Thymus (tissue), 11 donors: ENCODE measurements around the gene TRMT1. TPM values are rescaled to one million over a fixed set of nuclear protein-coding genes. Genes with fewer than 3 reads are reported as not detected.

Experiments
- DNase-seq, 9 donors: peaks; one replicate each; pipeline ENCODE4 v3.0.0-alpha.2; 2013; ENCODE audit warnings: low spot score in 9 of 9, low read depth in 6 of 9, missing footprints in 1 of 9
- H3K27ac ChIP-seq, 2 donors: one replicate each; pipeline ENCODE4 v1.5.1; 2013; ENCODE audit warnings: control low read depth in 1 of 2, low read depth in 1 of 2, low read length in 1 of 2, mild to moderate bottlenecking in 1 of 2, moderate library complexity in 1 of 2
- H3K27me3 ChIP-seq, 2 donors: one replicate each; pipeline ENCODE4 v1.5.1; 2013; ENCODE audit warnings: low read length in 1 of 2; ENCODE audit not compliant: control insufficient read depth in 2 of 2, insufficient read depth in 1 of 2
- H3K36me3 ChIP-seq, 2 donors: one replicate each; pipeline ENCODE4 v1.5.1; 2013; ENCODE audit warnings: low read length in 1 of 2, mild to moderate bottlenecking in 1 of 2, moderate library complexity in 1 of 2; ENCODE audit not compliant: control insufficient read depth in 2 of 2, insufficient read depth in 2 of 2
- H3K4me1 ChIP-seq, 2 donors: one replicate each; pipeline ENCODE4 v1.5.1; 2013; ENCODE audit warnings: low read length in 2 of 2; ENCODE audit not compliant: control insufficient read depth in 2 of 2, insufficient read depth in 2 of 2
- H3K4me3 ChIP-seq, 2 donors: one replicate each; pipeline ENCODE4 v1.5.1; 2013; ENCODE audit warnings: low read length in 2 of 2, control low read depth in 1 of 2, mild to moderate bottlenecking in 1 of 2
- H3K9me3 ChIP-seq, 2 donors: one replicate each; pipeline ENCODE4 v1.5.1; 2013; ENCODE audit warnings: low read length in 1 of 2, mild to moderate bottlenecking in 1 of 2; ENCODE audit not compliant: control insufficient read depth in 2 of 2, insufficient read depth in 1 of 2
- WGBS: extraction: QIAGEN DNeasy Blood & Tissue Kit; methylation state at CpG from one replicate; pipeline ENCODE4 v1.1.7; 2013; 5-methylcytosine and 5-hydroxymethylcytosine counted together
- polyA plus RNA-seq: library from polyadenylated mRNA; stranded (reverse); fragments of 200-250 nt; gene quantifications from one replicate; pipeline ENCODE4 v1.2.3, GENCODE V29; 2013
- total RNA-seq: library from RNA; stranded (reverse); fragments of 120-200 nt; gene quantifications from one replicate; pipeline ENCODE4 v1.2.4, GENCODE V29; 2013
- donor health status: healthy.

Gene TRMT1
- total and polyA plus RNA-seq, 2 donors: 20.2 to 69.9 TPM

- no peak overlapping the region for H3K27ac ChIP-seq
- H3K36me3 ChIP-seq: peaks cover 5 to 17% of the 10 kb centered on the region in 2 donors
- no peaks in the 10 kb centered on the region for H3K9me3 ChIP-seq
- peaks cover 14 to 36% of the 10 kb centered on the region in 2 donors for H3K4me1 ChIP-seq
- 96% methylated on average over 9 of the region's 9 CpGs for WGBS
- H3K4me3 ChIP-seq: no peak overlapping the region
- DNase-seq: no peak
- no peaks in the 10 kb centered on the region for H3K27me3 ChIP-seq
These were observed 3.5 kb upstream of the TRMT1 start for GRCh38 chr19:13120031-13120430.

GRCh38 chr19:13119627-13120026 lies 3.1 kb upstream of the TRMT1 start:
- Histone ChIP-seq H3K9me3 (no peaks in the 10 kb centered on the region), H3K36me3 (peaks cover 2 to 17% of the 10 kb centered on the region in 2 donors), H3K27ac (no peak overlapping the region), H3K4me1 (peaks cover 14 to 36% of the 10 kb centered on the region in 2 donors), H3K27me3 (no peaks in the 10 kb centered on the region), H3K4me3 (no peak overlapping the region)
- DNase-seq: no peak
- WGBS: 95% methylated on average over 8 of the region's 8 CpGs

- WGBS: 1% methylated on average over 57 of the region's 57 CpGs
- Histone ChIP-seq H3K4me3 (peak overlapping the region; percentile 86 to 88), H3K4me1 (peaks cover 14 to 36% of the 10 kb centered on the region in 2 donors), H3K9me3 (no peaks in the 10 kb centered on the region), H3K36me3 (peaks cover 3 to 17% of the 10 kb centered on the region in 2 donors), H3K27ac (peak overlapping the region; percentile 37 to 40), H3K27me3 (no peaks in the 10 kb centered on the region)
- peak in 1 of 9 donors; percentile 57 for DNase-seq
These were observed 2.1 kb upstream of the TRMT1 start for GRCh38 chr19:13118424-13119193.

- peaks cover 14 to 36% of the 10 kb centered on the region in 2 donors for H3K4me1 ChIP-seq
- no peaks in the 10 kb centered on the region for H3K9me3 ChIP-seq
- no peaks in the 10 kb centered on the region for H3K27me3 ChIP-seq
- 3% methylated on average over 65 of the region's 65 CpGs for WGBS
- peak within 1 kb of the TSS; percentile 70 to 81 for H3K27ac ChIP-seq
- H3K4me3 ChIP-seq: peak within 1 kb of the TSS; percentile 86 to 88
- H3K36me3 ChIP-seq: peaks cover 4 to 18% of the 10 kb centered on the region in 2 donors
- DNase-seq: peak in 7 of 9 donors; percentile 69 to 93 (median 84)
These were observed 1.4 kb upstream of the TRMT1 start, which contains the start of gene NACC1 for GRCh38 chr19:13117772-13118423. TSS of gene NACC1 (plus strand) at chr19:13118264. CDS start at chr19:13135208, 16,944 bp downstream.

- H3K9me3 ChIP-seq: no peaks in the 10 kb centered on the region
- peaks cover 10 to 19% of the 10 kb centered on the region in 2 donors for H3K36me3 ChIP-seq
- no peaks in the 10 kb centered on the region for H3K27me3 ChIP-seq
- peak overlapping the region; percentile 79 to 88 for H3K4me3 ChIP-seq
- WGBS: 21% methylated on average over 20 of the region's 20 CpGs
- DNase-seq: peak in 1 of 9 donors; percentile 65
- H3K27ac ChIP-seq: peak overlapping the region; percentile 70 to 81
- peaks cover 14 to 36% of the 10 kb centered on the region in 2 donors for H3K4me1 ChIP-seq
These were observed 734 bp upstream of the TRMT1 start for GRCh38 chr19:13117176-13117771.

- Histone ChIP-seq H3K4me1 (peaks cover 14 to 36% of the 10 kb centered on the region in 2 donors), H3K4me3 (peak overlapping the region; percentile 79 to 88), H3K27ac (peak overlapping the region in 1 of 2 donors; percentile 45), H3K36me3 (peaks cover 7 to 10% of the 10 kb centered on the region in 2 donors), H3K27me3 (no peaks in the 10 kb centered on the region), H3K9me3 (no peaks in the 10 kb centered on the region)
- WGBS: 5% methylated on average over 18 of the region's 18 CpGs
- no peak for DNase-seq
These were observed 631 bp downstream of the TRMT1 start for GRCh38 chr19:13115936-13116281.

- no peak overlapping the region for H3K4me3 ChIP-seq
- H3K27me3 ChIP-seq: no peaks in the 10 kb centered on the region
- H3K27ac ChIP-seq: no peak overlapping the region
- H3K9me3 ChIP-seq: no peaks in the 10 kb centered on the region
- DNase-seq: no peak
- WGBS: 99% methylated on average over 10 of the region's 10 CpGs
- peaks cover 21 to 22% of the 10 kb centered on the region in 2 donors for H3K36me3 ChIP-seq
- H3K4me1 ChIP-seq: peaks cover 7 to 20% of the 10 kb centered on the region in 2 donors
These were observed 4.0 kb downstream of the TRMT1 start for GRCh38 chr19:13112555-13112954.

- H3K9me3 ChIP-seq: no peaks in the 10 kb centered on the region
- H3K27me3 ChIP-seq: no peaks in the 10 kb centered on the region
- WGBS: 98% methylated on average over 15 of the region's 15 CpGs
- peaks cover 22% of the 10 kb centered on the region in 2 donors for H3K36me3 ChIP-seq
- H3K4me3 ChIP-seq: no peak overlapping the region
- H3K27ac ChIP-seq: no peak overlapping the region
- H3K4me1 ChIP-seq: peaks cover 0 to under 1% of the 10 kb centered on the region in 2 donors
- DNase-seq: no peak
These were observed 6.4 kb downstream of the TRMT1 start for GRCh38 chr19:13110099-13110610.
